Cardiac fibroblast (primary cell): Measurements from ENCODE around the gene TTC28.

Source experiments
- DNase-seq, 2 donors: peaks; one replicate each; pipeline versions ENCODE4 v3.0.0 to v3.0.0-alpha.2; 2010; ENCODE audit warnings: low read depth in 2 of 2
- H3K4me3 ChIP-seq, 2 donors: replicated peaks in 1 of 2; 1 replicate in 1 of 2; 2 replicates in 1 of 2; pipeline ENCODE4 v1.5.1; 2011; ENCODE audit warnings: low read depth in 2 of 2, low read length in 2 of 2, mild to moderate bottlenecking in 2 of 2, moderate library complexity in 1 of 2
- TF ChIP-seq, protein P1 (sequence below): IDR thresholded peaks from one replicate; pipeline ENCODE4 v1.5.1; 2011; ENCODE audit warnings: low read depth, mild to moderate bottlenecking, low read length, inconsistent platforms

The TTC28 gene

DNA sequence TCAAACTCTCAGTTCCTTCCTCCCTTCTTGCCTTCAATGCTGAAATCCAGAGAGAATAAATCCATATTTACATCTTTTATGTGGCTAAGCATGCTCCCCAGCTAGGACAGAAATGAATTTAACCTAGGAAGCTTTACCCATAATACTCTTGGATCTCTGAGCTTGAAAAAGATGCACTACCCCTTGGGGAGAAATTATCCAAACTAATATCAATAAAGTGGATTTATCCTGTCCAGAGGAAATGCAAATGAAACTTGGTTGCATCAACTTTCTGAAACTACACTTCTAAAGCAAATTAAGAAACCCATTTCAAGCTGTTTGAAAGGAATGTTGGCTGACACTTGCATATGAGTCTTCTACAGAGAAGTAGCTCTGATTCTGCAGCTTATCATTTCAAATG lies 347.9 kb downstream of the TTC28 start:
- no peak for DNase-seq
- TF ChIP-seq, protein P1, sequence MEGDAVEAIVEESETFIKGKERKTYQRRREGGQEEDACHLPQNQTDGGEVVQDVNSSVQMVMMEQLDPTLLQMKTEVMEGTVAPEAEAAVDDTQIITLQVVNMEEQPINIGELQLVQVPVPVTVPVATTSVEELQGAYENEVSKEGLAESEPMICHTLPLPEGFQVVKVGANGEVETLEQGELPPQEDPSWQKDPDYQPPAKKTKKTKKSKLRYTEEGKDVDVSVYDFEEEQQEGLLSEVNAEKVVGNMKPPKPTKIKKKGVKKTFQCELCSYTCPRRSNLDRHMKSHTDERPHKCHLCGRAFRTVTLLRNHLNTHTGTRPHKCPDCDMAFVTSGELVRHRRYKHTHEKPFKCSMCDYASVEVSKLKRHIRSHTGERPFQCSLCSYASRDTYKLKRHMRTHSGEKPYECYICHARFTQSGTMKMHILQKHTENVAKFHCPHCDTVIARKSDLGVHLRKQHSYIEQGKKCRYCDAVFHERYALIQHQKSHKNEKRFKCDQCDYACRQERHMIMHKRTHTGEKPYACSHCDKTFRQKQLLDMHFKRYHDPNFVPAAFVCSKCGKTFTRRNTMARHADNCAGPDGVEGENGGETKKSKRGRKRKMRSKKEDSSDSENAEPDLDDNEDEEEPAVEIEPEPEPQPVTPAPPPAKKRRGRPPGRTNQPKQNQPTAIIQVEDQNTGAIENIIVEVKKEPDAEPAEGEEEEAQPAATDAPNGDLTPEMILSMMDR, result no peak
- H3K4me3 ChIP-seq, result no peak overlapping the region

DNA sequence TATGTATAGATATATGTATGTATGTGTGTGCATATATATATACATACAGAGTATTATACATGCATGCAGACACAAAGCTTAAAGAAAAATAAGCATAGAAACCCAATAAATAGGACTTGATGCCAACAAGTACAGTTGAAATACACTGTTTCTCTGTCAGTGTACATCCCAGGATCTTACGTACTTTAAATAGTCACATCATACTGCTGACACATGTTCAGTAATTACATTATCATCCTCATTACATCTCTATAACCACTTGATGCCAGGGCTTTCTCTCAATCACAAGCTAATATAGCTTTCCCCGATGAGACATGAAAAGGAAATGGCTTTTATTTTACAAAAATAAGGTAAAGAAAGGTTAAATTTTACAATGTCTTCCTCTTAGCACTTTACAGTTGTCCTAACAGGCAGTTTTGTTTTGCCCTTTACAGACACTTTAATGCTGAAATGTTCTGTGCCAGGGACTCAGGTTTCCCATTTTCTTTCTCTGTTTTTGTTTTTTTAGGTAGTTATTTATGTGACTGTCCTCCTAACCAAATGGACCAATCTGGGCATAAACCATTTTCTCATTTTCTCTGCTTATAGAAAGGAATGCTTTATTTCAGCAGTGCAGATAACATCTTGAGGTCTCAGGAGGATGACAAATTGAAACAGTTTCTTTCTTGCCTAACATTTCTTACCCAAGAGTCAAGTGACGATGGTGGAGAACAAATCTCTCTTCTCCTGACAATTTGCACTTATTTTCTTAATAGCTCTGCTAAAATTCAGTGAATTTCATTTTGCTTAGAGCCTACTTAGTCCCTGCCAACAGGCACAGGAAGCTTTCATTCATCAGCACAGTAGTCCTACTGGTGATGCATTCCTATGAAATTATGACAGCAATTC lies 350.2 kb downstream of the TTC28 start:
- TF ChIP-seq, protein P1, result no peak
- no peak overlapping the region for H3K4me3 ChIP-seq
- peak; percentile 70 to 71 for DNase-seq

DNA sequence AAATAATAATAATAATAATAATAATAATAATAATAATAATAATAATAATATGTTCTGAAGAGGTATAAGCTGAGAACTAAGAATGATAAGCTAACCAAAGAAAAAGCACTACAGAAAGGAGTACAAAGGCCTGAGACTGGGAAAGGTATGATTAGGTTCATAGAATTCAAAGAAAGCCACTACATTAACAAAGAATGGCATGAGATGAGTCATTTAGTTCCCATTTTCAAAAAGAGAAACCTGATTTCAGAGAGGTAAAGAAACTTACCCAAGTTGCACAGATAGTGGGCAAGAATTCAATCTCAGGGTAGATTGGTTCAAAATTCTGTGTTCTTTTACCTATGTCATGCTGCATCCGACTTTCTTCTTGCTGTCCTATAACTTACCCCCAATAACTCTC lies 350.9 kb downstream of the TTC28 start:
- DNase-seq, result peak in 1 of 2 donors; percentile 5
- no peak overlapping the region for H3K4me3 ChIP-seq
- TF ChIP-seq, protein P1, result no peak

DNA sequence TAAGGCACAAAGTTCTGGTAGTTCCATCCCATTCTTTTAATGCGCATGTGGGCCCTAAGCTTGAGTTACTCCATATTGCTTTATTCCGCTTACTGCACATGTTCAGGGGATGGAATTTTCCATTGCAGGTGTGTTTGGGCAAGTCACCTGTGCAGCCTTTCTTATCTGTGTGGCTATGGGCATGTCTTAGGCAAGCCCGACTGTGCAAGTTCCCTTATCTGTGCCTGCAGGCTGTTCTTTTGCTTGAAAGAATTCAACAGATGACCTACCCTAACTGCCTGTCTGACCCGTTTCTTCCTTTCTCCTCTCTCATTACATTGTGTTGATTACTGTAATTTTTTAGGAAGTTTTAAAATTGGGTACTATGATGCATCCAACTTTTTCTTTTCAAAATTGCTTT lies 363.6 kb downstream of the TTC28 start:
- TF ChIP-seq, protein P1, result no peak
- H3K4me3 ChIP-seq, result no peak overlapping the region
- no peak for DNase-seq

DNA sequence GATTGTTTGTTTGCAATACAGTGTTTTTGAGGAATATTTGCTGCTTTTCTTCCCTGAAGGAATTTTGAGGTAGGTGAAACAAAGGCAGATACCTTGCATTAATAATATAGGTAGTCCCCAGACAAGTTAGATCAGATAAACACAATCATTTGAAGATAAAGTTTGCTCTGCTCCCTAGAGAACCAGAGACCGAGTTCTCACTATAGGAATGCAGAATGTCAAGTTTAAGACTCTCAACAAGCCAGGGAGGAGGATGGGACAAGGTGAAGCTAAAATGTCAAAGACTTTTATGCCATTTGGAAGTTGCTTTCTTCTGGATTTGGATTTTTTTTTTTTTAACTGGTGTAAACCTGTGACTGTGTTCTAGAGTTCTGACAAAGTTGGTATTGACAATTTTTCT lies 364.7 kb downstream of the TTC28 start:
- TF ChIP-seq, protein P1, result no peak

DNA sequence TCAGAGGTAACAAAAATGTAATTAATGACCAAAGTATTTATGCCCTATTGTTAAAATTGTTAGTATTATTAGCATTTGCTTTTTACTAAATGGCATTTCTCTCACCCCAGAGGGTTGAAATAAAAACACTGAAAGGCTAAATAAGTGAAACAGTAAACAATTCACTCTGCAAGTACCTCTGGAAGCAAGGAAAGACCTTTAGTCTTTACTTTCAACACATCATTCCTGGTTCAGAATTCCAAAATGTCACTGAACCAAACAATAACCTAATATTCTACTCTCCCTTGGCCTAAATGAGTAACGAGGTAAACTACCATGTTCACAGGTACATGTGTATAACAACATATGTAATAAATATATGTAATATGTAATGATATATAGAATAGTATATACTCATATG lies 369.3 kb downstream of the TTC28 start:
- H3K4me3 ChIP-seq, result no peak overlapping the region
- TF ChIP-seq, protein P1, result no peak
- no peak for DNase-seq

More for the DNA sequence above, 364.7 kb downstream of the TTC28 start:
- no peak for DNase-seq
- no peak overlapping the region for H3K4me3 ChIP-seq
